ENCODE results near the gene APOO. TPM values are rescaled to one million over a fixed set of nuclear protein-coding genes. Genes with fewer than 3 reads are reported as not detected.

APOO gene
- polyA plus RNA-seq, 1 donor (not counting 4 experiments of a cell fraction or from before 2014, with no cell fraction given), result 22.7 TPM

DNA sequence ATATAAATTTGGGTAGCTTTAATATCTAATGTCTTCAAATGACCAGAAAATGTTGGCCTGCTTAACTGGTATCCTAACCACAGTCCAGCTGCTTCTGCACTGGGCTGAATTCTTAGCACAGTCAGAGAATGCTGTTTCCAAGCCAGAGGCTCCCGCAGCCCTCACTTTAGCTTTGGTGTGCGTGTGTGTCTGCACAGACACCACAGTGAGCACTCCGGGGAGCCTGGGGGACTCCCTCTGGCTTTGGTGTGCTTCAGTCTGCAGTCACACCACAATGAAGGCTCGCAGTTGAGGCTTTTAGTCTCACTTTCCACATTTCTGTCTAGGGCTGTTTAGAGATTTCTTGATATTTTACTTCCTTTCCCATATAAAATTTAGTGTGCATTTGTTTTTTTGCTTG, 53.6 kb downstream of the APOO start:
- Histone ChIP-seq H3K79me2 (ENCODE audit: control insufficient read depth, insufficient read depth, low read length) (no peaks in the 10 kb centered on the region), H3K4me3 (ENCODE audit: control insufficient read depth in 2 of 3, extremely low read depth in 1 of 3, insufficient read depth in 2 of 3, low read depth in 1 of 3, low read length in 3 of 3) (no peak overlapping the region), H3K9me1 (ENCODE audit: control insufficient read depth, extremely low read depth, insufficient read depth, low read length) (no peaks in the 10 kb centered on the region), H3K4me1 (ENCODE audit: control insufficient read depth, extremely low read depth, insufficient read depth, low read length) (no peaks in the 10 kb centered on the region), H3K27ac (ENCODE audit: control insufficient read depth, insufficient read depth, low read length) (no peak overlapping the region), H2AFZ (ENCODE audit: control insufficient read depth, low read length) (no peak overlapping the region), H3K9ac (ENCODE audit: control insufficient read depth, extremely low read depth, insufficient read depth, low read length) (no peak overlapping the region), H3K4me2 (ENCODE audit: control insufficient read depth, extremely low read depth, insufficient read depth, low read depth, low read length) (no peak overlapping the region), H3K9me3 (ENCODE audit: control insufficient read depth, low read depth, low read length) (no peaks in the 10 kb centered on the region), H3K36me3 (ENCODE audit: control insufficient read depth in 2 of 2, extremely low read depth in 1 of 2, insufficient read depth in 2 of 2, low read length in 2 of 2) (no peaks in the 10 kb centered on the region), H4K20me1 (ENCODE audit: control insufficient read depth, extremely low read depth, insufficient read depth, low read length) (no peaks in the 10 kb centered on the region), H3K27me3 (ENCODE audit: control insufficient read depth, extremely low read depth, insufficient read depth, low read length) (no peaks in the 10 kb centered on the region)
- dilution Hi-C loops (cut with MboI; ENCODE audit: extremely low pct_ligation_motif_present, low sequenced_read_pairs), result no loop called here
- FAIRE-seq (no peak), DNase-seq (ENCODE audit: low read depth, low spot score) (no peak)
- no peak for TF ChIP-seq CTCF (optimal IDR thresholded peaks at IDR 0.05 in 1 of 3, IDR thresholded peaks at IDR 0.05 in 1 of 3, conservative IDR thresholded peaks at IDR 0.05 in 1 of 3; ENCODE audit: extremely low read depth in 1 of 3, insufficient read depth in 2 of 3, low read length in 3 of 3)
- TF ChIP-seq EZH2 (IDR thresholded peaks at IDR 0.05; ENCODE audit: low read length), result no peak

- TF ChIP-seq CTCF (optimal IDR thresholded peaks at IDR 0.05 in 1 of 3, IDR thresholded peaks at IDR 0.05 in 1 of 3, conservative IDR thresholded peaks at IDR 0.05 in 1 of 3; ENCODE audit: extremely low read depth in 1 of 3, insufficient read depth in 2 of 3, low read length in 3 of 3) (no peak), EZH2 (IDR thresholded peaks at IDR 0.05; ENCODE audit: low read length) (no peak)
- FAIRE-seq (no peak), DNase-seq (ENCODE audit: low read depth, low spot score) (no peak)
- Histone ChIP-seq H3K79me2 (ENCODE audit: control insufficient read depth, insufficient read depth, low read length) (no peaks in the 10 kb centered on the region), H3K27ac (ENCODE audit: control insufficient read depth, insufficient read depth, low read length) (no peak overlapping the region), H3K9ac (ENCODE audit: control insufficient read depth, extremely low read depth, insufficient read depth, low read length) (no peak overlapping the region), H3K4me1 (ENCODE audit: control insufficient read depth, extremely low read depth, insufficient read depth, low read length) (no peaks in the 10 kb centered on the region), H3K9me1 (ENCODE audit: control insufficient read depth, extremely low read depth, insufficient read depth, low read length) (no peaks in the 10 kb centered on the region), H3K36me3 (ENCODE audit: control insufficient read depth in 2 of 2, extremely low read depth in 1 of 2, insufficient read depth in 2 of 2, low read length in 2 of 2) (no peaks in the 10 kb centered on the region), H3K4me2 (ENCODE audit: control insufficient read depth, extremely low read depth, insufficient read depth, low read depth, low read length) (no peak overlapping the region), H2AFZ (ENCODE audit: control insufficient read depth, low read length) (no peak overlapping the region), H4K20me1 (ENCODE audit: control insufficient read depth, extremely low read depth, insufficient read depth, low read length) (no peaks in the 10 kb centered on the region), H3K4me3 (ENCODE audit: control insufficient read depth in 2 of 3, extremely low read depth in 1 of 3, insufficient read depth in 2 of 3, low read depth in 1 of 3, low read length in 3 of 3) (no peak overlapping the region), H3K27me3 (ENCODE audit: control insufficient read depth, extremely low read depth, insufficient read depth, low read length) (no peaks in the 10 kb centered on the region), H3K9me3 (ENCODE audit: control insufficient read depth, low read depth, low read length) (no peaks in the 10 kb centered on the region)
- dilution Hi-C loops (cut with MboI; ENCODE audit: extremely low pct_ligation_motif_present, low sequenced_read_pairs), result no loop called here
These were observed 56.2 kb downstream of the APOO start for GRCh38 chrX:23851544-23851943.
